NCI-H2171 (cell line): Measurements from ENCODE around the gene FGF14.
A peak's percentile ranks its signal among the peaks of the same experiment; 100 is the strongest.

ENCODE experiments used
- DNase-seq: peaks from one replicate; lab custom pipeline; 2025; lab: John Stamatoyannopoulos, UW

FGF14 gene

DNA sequence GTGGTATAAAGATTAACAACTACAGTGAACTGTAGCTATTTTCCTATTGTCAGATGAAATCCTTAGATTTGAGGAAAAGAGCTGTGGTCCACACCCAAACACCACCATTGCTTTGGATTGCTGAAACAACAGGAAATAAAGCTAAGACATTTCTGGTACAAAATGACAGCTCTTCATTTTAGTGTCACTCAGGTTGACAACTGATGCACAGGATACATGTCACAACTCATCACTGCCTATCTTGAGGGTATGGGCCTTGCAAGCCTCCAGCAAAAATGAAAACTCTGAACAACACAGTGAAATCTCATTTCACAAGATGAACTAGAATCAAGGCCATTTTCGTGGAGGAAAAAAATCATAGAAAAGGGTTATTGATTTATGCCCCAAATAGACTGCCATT is 609.7 kb downstream of the FGF14 start:
- DNase-seq, result no peak

DNA sequence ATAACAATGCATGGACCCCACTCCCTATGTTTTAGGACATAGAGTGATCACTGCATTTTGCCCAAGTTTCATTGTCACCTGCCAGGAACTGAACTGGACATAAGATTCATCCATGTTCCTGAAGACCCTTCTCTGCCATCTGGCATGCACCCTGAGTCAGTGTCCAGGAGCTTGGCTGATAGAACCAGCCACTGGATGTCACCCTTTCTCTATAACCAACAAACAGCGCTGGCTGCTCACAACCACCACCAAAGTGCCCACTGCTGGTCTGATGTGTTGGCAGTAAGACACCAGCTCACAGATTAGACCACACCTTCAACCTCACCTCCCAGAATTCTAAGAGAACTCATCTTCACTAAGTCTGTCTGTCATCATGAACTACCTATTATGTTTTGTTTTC is 616.0 kb downstream of the FGF14 start:
- peak; percentile 13 for DNase-seq

DNA sequence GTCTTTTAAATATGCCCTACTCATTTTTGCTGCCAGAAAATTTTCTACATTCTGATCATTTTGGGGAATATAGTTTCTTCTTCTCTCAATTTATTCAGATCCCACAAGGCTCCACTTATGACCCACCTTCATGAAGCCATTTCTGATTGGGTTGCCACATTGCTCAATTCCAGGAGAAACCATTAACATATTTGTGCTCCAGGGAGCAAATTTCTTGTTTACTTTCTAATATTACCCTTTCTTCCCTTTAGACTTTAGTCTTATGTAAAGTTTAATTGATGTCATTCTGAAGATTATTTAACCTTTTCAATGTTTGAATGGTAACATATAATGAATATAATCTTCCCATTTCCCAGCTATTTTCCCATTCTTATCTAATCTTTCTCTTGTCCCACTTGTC is 617.5 kb downstream of the FGF14 start:
- no peak for DNase-seq

GRCh38 chr13:101783554-101783953 is 618.3 kb downstream of the FGF14 start:
- DNase-seq, result no peak

DNA sequence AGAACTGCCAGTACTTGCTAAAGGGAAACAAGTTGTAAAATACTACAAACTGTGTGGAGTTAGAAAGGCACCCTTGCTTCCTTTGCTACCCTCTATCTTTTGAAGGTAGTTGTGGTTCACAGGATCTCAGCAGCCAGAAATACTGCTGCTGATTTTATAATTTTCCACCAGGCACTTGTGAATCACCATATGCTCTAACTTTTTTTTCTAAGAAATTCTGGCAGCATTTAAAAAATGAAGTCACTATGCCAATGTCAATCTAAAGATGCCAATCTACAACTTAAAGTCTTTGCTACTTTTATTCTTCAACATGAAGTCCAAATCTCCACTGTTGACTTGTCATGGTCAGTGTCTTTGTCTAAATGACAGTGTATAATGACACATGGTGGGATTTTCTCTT is 621.6 kb downstream of the FGF14 start:
- no peak for DNase-seq

DNA sequence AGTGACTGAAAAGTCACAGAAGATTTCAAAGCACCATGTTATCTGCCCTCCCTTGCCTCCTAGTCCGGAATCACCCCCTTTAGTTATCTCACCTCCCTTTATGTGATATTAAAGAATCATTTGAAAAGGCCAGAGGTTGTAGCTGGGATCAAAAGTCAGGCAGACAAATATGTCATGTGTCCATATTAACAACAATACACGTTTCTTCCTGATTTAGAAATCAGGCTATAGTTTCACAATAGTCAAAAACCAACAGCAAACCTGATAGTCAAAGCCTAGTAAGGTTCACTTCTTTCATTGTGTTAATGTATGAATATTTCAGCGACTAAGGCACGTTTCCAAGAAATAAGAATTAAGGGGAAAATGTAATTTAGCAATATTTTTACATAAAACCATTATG is 622.7 kb downstream of the FGF14 start:
- no peak for DNase-seq

- no peak for DNase-seq
These were observed 626.6 kb downstream of the FGF14 start for GRCh38 chr13:101775267-101775666.

DNA sequence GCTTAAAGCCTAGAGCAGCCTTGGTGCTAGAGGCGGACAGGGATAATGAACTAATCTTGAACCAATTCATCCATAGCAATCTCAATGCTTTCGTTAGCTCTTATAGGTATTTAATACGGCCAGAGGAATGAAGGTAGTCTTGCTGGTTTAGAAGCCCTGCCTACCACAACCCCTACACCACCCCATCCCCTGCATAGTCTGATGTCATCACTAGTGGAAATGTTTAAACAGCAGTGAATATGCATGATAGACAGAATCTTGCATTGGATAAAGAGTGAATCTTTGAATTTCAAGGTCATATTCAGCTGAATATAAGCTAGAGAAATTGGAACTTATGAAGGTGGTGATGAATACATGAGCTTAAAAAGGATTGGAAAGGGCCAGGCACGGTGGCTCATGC is 627.5 kb downstream of the FGF14 start:
- no peak for DNase-seq

- no peak for DNase-seq
These were observed 628.8 kb downstream of the FGF14 start for GRCh38 chr13:101773062-101773461.

- DNase-seq, result peak; percentile 22
These were observed 634.7 kb downstream of the FGF14 start for GRCh38 chr13:101767131-101767530.

DNA sequence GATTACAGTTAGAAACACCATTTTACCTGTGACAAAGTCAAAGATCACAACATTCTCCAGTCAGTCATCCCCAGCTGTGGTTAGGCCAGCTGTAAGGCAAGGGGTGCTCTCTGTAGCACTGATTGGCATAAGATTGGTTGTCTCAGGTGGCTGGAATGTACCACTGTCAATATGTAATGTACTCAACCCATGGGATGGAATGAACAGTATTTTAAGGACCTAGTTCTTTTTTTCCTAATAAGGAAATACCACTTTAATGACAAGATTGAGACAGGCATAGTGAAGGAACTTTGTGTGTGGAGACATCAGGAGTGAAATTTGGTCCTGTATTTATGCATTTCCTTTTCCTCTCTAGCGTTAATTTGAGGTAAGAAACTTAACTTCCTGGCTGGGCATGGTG is 638.7 kb downstream of the FGF14 start:
- no peak for DNase-seq

DNA sequence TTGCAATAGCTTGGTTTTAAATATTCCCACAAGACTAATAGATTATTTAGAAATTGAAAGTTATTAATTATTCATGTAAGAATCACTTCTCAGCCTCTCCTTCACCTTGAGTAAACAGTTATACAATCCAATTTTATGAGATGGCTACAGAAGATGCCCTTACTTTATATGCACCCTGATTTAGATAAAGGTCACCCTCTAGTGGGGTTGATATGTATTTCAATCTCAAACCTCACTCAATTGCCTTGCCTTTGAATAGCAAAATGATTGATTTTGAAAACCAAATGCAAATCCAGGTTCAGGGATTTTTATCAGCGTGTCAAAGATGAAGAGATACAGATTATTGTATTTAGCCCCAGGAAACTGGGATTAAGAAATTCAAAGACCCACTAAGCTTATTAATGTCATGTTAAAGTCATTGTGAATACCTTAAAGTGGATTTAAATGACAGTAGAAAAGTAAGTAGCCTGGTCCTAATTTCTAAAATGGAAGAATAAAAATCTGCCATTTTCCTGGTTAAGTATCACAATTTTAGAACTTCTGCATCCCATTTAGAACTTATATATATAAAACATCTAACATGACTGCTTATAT is 644.3 kb downstream of the FGF14 start:
- DNase-seq, result peak; percentile 26

DNA sequence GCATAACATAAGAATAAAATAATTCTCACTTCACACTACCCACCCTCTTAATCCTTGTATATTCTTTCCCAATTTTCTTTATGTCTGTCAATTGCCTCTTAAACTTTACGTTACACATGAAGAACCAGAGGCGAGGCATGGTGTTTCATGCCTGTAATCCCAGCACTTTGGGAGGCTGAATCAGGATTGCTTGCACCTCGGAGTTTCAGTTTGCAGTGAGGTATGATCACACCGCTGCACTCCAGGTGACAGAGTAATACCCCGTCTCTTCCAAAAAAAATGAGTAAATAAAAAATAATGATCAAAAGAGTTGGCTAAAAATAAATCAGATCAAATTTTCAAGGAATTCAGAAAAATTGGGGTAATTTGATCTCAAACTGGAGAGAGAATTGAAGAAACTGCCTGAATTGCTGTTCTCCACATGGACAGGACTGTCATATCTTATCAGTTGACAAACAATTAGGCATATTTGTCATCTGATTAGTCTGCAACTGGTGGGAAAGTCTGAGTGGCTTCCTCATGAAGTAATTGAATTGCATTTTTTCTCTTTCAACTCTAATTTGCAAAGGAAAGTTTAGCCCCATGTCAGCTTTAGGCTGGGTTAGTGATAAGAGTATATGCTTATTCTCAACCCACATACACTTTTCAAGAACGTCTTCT is 646.5 kb downstream of the FGF14 start:
- no peak for DNase-seq

DNA sequence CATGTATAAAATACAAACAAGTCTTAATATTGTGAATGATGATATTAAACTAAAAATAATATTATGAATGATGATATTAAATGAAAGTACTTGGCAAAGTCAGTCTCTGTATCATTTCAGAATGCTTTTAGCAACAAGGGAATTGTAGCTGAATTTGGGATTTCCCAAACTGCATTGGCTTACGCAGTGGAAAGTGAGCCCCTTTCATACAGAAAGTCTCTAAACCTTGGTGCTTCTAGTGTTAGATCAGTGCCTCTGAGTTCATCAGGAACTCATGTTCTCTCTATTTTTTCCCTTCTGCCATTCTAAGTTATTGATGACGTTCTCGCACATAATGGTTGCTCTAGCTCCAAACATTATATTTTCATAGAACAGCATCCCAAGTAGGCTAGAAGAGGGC is 649.4 kb downstream of the FGF14 start:
- no peak for DNase-seq

GRCh38 chr13:101751488-101751887 is 650.4 kb downstream of the FGF14 start:
- peak; percentile 70 for DNase-seq

DNA sequence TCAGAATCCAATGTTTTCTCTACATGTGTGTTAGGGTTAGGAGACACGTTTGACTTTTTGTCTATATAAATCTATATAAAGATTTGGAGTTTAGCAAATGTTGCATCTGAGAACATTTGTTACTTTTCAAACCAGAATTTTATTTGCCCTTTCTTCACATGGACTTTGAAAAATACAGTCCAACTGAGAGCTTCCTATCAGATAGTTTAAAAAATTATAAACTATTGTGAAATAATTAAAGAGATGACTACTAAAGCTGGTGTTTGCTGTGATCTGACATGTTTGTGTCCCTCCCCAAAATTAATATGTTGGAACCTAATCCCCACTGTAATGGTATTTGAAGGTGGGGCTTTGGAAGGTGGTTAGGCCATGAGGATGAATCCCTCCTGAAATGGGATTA is 652.3 kb downstream of the FGF14 start:
- no peak for DNase-seq

DNA sequence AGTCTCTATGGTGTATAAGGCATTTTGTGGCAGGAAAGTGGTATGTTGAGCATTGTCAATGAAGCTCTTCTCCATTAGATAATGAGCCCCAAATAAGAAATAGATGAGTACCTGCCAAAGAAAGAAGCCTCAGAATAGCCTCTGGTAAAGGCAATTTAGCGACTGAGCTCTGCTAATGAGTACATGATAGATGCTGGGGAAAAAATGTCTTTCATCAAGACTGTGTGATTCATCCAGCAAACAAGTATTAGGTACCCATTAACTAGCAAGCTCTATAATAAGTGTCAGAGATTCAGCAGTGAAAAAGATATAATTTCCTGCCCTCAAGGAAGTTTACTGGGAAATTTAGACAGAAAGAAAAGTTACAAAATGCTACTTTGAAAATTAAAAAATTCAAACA is 654.8 kb downstream of the FGF14 start:
- no peak for DNase-seq

- no peak for DNase-seq
These were observed 655.3 kb downstream of the FGF14 start for GRCh38 chr13:101746513-101746912.

GRCh38 chr13:101739382-101740178 is 662.3 kb downstream of the FGF14 start:
- DNase-seq, result no peak

- DNase-seq, result no peak
These were observed 663.5 kb downstream of the FGF14 start for GRCh38 chr13:101738336-101738735.

DNA sequence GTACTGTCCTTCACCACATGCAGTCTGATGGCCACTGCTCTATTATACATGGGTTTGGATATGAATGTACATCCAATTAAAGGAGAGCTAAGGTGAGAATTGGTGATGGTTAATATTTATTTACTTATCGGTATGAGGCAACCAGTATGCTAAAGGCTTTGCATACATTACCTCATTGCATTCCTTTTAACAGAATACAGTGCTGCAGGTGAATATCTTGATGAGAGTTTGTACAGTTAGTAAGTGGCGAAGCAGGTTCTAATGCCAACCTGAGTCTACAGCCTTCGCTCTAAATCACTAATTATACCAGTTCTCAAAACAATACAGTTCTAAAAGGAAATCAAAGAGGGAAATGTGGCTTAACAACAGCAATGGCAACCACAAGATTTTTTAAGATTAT is 665.3 kb downstream of the FGF14 start:
- DNase-seq, result no peak

GRCh38 chr13:101730420-101731000 is 671.3 kb downstream of the FGF14 start:
- DNase-seq, result no peak

GRCh38 chr13:101728615-101729014 is 673.2 kb downstream of the FGF14 start:
- no peak for DNase-seq
